GM23248 (cell line): ENCODE results near the gene SSR1. TPM values are rescaled to one million over a fixed set of nuclear protein-coding genes. Genes with fewer than 3 reads are reported as not detected.
A peak's percentile ranks its signal among the peaks of the same experiment; 100 is the strongest.
"Not testable (repeated sequence)": the region's sequence is repeated elsewhere in the genome, so short reads cannot be mapped to it uniquely, and the experiment has no call there.

Source experiments
- DNase-seq: peaks from one replicate; pipeline ENCODE4 v3.0.0-alpha.2; 2015
- H2AFZ ChIP-seq: fragments of 200-600 bp; sonication (generic); 2 replicates; pipeline ENCODE4 v1.6.1; 2016; ENCODE audit warnings: antibody characterized with exemption
- H3F3A ChIP-seq: fragments of 200-600 bp; sonication (generic); 2 replicates; pipeline ENCODE4 v1.6.1; 2016; ENCODE audit warnings: mild to moderate bottlenecking, antibody characterized with exemption, mixed run types; ENCODE audit not compliant: insufficient read depth
- H3K27ac ChIP-seq: fragments of 200-600 bp; sonication (generic); 2 replicates; pipeline ENCODE4 v1.5.1; 2016; ENCODE audit warnings: mild to moderate bottlenecking
- H3K27me3 ChIP-seq: fragments of 200-600 bp; sonication (generic); replicated peaks from 2 replicates; pipeline ENCODE4 v1.6.1; 2016; ENCODE audit warnings: mild to moderate bottlenecking; ENCODE audit not compliant: insufficient read depth
- H3K36me3 ChIP-seq: fragments of 200-600 bp; sonication (generic); 2 replicates; pipeline ENCODE4 v1.6.1; 2016; ENCODE audit warnings: low read depth, mild to moderate bottlenecking
- H3K4me1 ChIP-seq: fragments of 200-600 bp; sonication (generic); 2 replicates; pipeline ENCODE4 v1.6.1; 2016; ENCODE audit warnings: mild to moderate bottlenecking; ENCODE audit not compliant: insufficient read depth
- H3K4me2 ChIP-seq: fragments of 200-600 bp; sonication (generic); one replicate; pipeline ENCODE4 v1.6.1; 2016; ENCODE audit warnings: mild to moderate bottlenecking; ENCODE audit not compliant: unreplicated experiment
- H3K4me3 ChIP-seq: fragments of 200-600 bp; sonication (generic); 2 replicates; pipeline ENCODE4 v1.5.1; 2016; ENCODE audit warnings: mild to moderate bottlenecking
- H3K79me2 ChIP-seq: fragments of 200-600 bp; sonication (generic); 2 replicates; pipeline ENCODE4 v1.6.1; 2016; ENCODE audit warnings: mild to moderate bottlenecking; ENCODE audit not compliant: insufficient read depth
- H3K9ac ChIP-seq: fragments of 200-600 bp; sonication (generic); 2 replicates; pipeline ENCODE4 v1.6.1; 2016; ENCODE audit warnings: mild to moderate bottlenecking
- H3K9me2 ChIP-seq: fragments of 200-600 bp; sonication (generic); 2 replicates; pipeline ENCODE4 v1.6.1; 2016; ENCODE audit warnings: mixed run types, mild to moderate bottlenecking, moderate library complexity; ENCODE audit not compliant: insufficient read depth
- H3K9me3 ChIP-seq: fragments of 200-600 bp; sonication (generic); one replicate; pipeline ENCODE4 v1.6.1; 2017; ENCODE audit warnings: low read depth
- H4K20me1 ChIP-seq: fragments of 200-600 bp; sonication (generic); 2 replicates; pipeline ENCODE4 v1.6.0; 2016; ENCODE audit not compliant: insufficient read depth
- EZH2 ChIP-seq: fragments of 200-600 bp; sonication (generic); IDR thresholded peaks from 2 replicates; pipeline ENCODE4 v1.6.1; 2018; ENCODE audit warnings: antibody characterized with exemption, mild to moderate bottlenecking; ENCODE audit not compliant: insufficient read depth, poor library complexity, severe bottlenecking
- EZH2phosphoT487 ChIP-seq: fragments of 200-600 bp; sonication (generic); IDR thresholded peaks from 2 replicates; pipeline ENCODE4 v1.6.1; 2018; ENCODE audit warnings: antibody characterized with exemption, moderate library complexity, mild to moderate bottlenecking, low read depth; ENCODE audit not compliant: insufficient read depth
- WGBS, 2 experiments: methylation state at CpG; one replicate each; pipeline ENCODE4 v1.1.6; 2015 to 2017; ENCODE audit warnings: low lambda C conversion rate in 2 of 2, low coverage in 1 of 2; ENCODE audit errors: missing lambda C conversion rate in 2 of 2; 5-methylcytosine and 5-hydroxymethylcytosine counted together
- in situ Hi-C: fragments of 300-500 bp; cut with MboI; formaldehyde crosslinking; loops from 2 replicates; pipeline ENCODE4 v1.15.0; 2020
- polyA plus RNA-seq: library from polyadenylated mRNA; unstranded; fragments of >200 nt; fragmentation: Nextera tagmentation; extraction: Ambion mirVana; gene quantifications from 2 replicates; pipeline ENCODE4 v1.2.1, GENCODE V29; 2016
- total RNA-seq: library from RNA; depleted of rRNA; stranded (reverse); fragments of >200 nt; shearing (Covaris generic); gene quantifications from 2 replicates; pipeline ENCODE4 v1.2.3, GENCODE V29; 2014

SSR1 gene
- total and polyA plus RNA-seq, 2 experiments from 2014 or later: 180 to 241 TPM

DNA sequence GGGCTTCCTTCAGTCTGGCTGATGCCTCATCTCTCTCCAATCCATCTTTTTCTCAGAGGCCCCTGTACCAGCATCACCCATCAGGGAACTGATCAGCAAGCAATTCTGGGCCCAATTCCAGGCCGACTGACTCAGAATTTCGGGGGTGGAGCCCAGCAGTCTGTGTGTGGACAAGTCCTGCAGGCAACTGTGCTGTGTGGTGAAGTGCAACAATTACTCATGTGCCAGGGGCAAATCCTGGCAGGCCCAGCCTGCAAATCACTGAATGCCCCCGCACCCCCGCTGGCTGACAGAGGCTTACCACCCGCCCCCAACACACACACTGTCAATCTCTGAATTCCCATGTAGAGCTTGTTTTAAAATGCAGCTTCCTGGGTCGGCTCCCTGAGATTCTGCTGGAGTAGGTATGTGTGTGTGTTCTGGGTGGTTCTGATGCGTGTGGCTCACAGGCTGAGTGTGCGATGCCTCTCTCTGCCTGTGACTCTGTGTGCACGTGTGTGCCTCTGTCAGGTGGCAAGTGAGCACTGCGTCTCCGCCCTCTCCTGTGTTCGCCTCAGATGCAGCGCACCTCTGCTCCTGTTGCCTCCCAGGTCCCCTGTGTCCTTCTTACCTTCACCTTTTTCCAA is 45.4 kb downstream of the SSR1 start:
- DNase-seq: peak; percentile 97
- H3K9me3 ChIP-seq: no peaks in the 10 kb centered on the region
- H3K9me2 ChIP-seq: no peaks in the 10 kb centered on the region
- H3K27ac ChIP-seq: peak overlapping the region; percentile 21
- H3K36me3 ChIP-seq: no peaks in the 10 kb centered on the region
- H3K9ac ChIP-seq: peak overlapping the region; percentile 19; the same call in 1 of the 2 replicates
- H3K4me1 ChIP-seq: peaks cover 8% of the 10 kb centered on the region
- no peaks in the 10 kb centered on the region for H3K27me3 ChIP-seq
- H2AFZ ChIP-seq: peak overlapping the region; percentile 41; the same call in 1 of the 2 replicates
- TF ChIP-seq EZH2 (no peak), EZH2phosphoT487 (no peak)
- no peaks in the 10 kb centered on the region for H4K20me1 ChIP-seq
- in situ Hi-C loops: no loop called here
- no peaks in the 10 kb centered on the region for H3K79me2 ChIP-seq
- no peak overlapping the region for H3K4me3 ChIP-seq
- peaks cover 4% of the 10 kb centered on the region; the same call in 1 of the 2 replicates for H3F3A ChIP-seq
- WGBS, 2 experiments: 19 to 40% methylated on average over 10 to 13 of the region's 13 CpGs
- peak overlapping the region; percentile 33 for H3K4me2 ChIP-seq

- H3K27ac ChIP-seq: no peak overlapping the region
- no peaks in the 10 kb centered on the region for H3K36me3 ChIP-seq
- H2AFZ ChIP-seq: no peak overlapping the region
- TF ChIP-seq EZH2phosphoT487 (no peak), EZH2 (no peak)
- no peaks in the 10 kb centered on the region for H4K20me1 ChIP-seq
- 81 to 89% methylated on average over 8 of the region's 8 CpGs for WGBS, 2 experiments
- in situ Hi-C loops: no loop called here
- peaks cover 8% of the 10 kb centered on the region for H3K4me1 ChIP-seq
- H3K9ac ChIP-seq: no peak overlapping the region
- H3K9me2 ChIP-seq: no peaks in the 10 kb centered on the region
- H3K9me3 ChIP-seq: no peaks in the 10 kb centered on the region
- no peak for DNase-seq
- no peak overlapping the region for H3K4me2 ChIP-seq
- no peaks in the 10 kb centered on the region for H3K27me3 ChIP-seq
- no peak overlapping the region for H3K4me3 ChIP-seq
- no peaks in the 10 kb centered on the region for H3K79me2 ChIP-seq
- peaks cover 4% of the 10 kb centered on the region; the same call in 1 of the 2 replicates for H3F3A ChIP-seq
These were observed 45.9 kb downstream of the SSR1 start for GRCh38 chr6:7267071-7267465.

DNA sequence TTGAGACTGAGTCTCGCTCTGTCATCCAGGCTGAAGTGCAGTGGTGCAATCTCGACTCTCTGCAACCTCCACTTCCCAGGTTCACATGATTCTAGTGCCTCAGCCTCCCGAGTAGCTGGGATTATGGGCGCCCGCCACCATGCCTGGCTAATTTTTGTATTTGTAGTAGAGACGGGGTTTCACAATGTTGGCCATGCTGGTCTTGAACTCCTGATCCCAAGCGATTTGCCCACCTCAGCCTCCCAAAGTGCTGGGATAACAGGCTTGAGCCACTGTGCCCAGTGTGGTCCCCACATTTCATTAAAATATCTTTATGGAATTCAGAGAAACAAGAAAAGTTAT is 47.6 kb downstream of the SSR1 start:
- H3K9me3 ChIP-seq, H3K27me3 ChIP-seq, H3F3A ChIP-seq, in situ Hi-C loops, DNase-seq, H2AFZ ChIP-seq, H3K4me2 ChIP-seq, H3K36me3 ChIP-seq, H3K9ac ChIP-seq, H3K4me1 ChIP-seq, H4K20me1 ChIP-seq, H3K9me2 ChIP-seq, H3K4me3 ChIP-seq, H3K27ac ChIP-seq, H3K79me2 ChIP-seq: not testable (repeated sequence)
- 87 to 91% methylated on average over 7 of the region's 7 CpGs for WGBS, 2 experiments

DNA sequence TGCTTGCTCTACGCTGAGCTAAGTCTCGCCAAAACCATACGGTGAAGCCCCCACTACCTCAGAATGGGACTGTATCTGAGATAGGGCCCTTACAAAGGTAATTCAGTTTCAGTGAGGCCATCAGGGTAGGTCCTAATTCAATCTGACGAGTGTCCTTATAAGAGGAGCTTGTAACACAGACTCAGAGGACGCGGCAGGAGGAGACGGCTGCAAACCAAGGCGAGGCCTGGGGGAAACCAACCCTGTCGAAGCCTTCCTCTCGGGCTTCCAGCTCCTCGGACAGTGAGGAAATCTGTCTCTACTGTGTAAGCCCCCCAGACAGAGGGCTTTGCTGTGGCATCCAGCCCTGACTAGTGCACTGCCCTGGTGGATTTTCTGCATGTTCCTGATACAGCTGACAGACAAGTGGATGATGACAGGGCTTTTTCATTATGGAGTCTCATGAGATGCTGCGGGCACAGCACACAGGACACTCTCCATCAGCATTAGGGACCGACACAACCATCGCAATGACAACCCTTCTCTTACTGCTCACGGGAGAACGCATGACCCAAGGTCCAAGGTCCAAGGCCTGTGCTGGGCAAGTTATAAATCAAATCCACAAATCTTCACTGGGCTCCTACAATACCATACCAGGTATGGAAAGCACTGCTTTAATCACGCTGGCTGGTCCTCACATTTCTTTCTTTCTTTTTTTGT is 48.2 kb downstream of the SSR1 start:
- in situ Hi-C loops: no loop called here
- no peaks in the 10 kb centered on the region for H3K36me3 ChIP-seq
- no peaks in the 10 kb centered on the region for H3K9me2 ChIP-seq
- no peak overlapping the region for H2AFZ ChIP-seq
- H3F3A ChIP-seq: peaks cover 4% of the 10 kb centered on the region; the same call in 1 of the 2 replicates
- H3K9ac ChIP-seq: no peak overlapping the region
- H3K27ac ChIP-seq: no peak overlapping the region
- no peak overlapping the region for H3K4me2 ChIP-seq
- no peaks in the 10 kb centered on the region for H3K27me3 ChIP-seq
- H3K4me3 ChIP-seq: no peak overlapping the region
- H3K4me1 ChIP-seq: peaks cover 8% of the 10 kb centered on the region
- no peaks in the 10 kb centered on the region for H3K79me2 ChIP-seq
- no peaks in the 10 kb centered on the region for H4K20me1 ChIP-seq
- no peaks in the 10 kb centered on the region for H3K9me3 ChIP-seq
- no peak for TF ChIP-seq EZH2
- no peak for TF ChIP-seq EZH2phosphoT487
- DNase-seq: no peak
- WGBS, 2 experiments: 89 to 90% methylated on average over 17 of the region's 17 CpGs
